GM12873 (cell line): ENCODE data around the gene THUMPD1.

Source experiments
- TF ChIP-seq, protein P1 (sequence below): IDR thresholded peaks from 2 replicates; pipeline ENCODE4 v1.5.1; 2012; ENCODE audit warnings: low read depth, mild to moderate bottlenecking, moderate library complexity, low read length, control low read depth; ENCODE audit not compliant: insufficient read depth; ENCODE audit errors: missing control alignments

THUMPD1 gene

DNA sequence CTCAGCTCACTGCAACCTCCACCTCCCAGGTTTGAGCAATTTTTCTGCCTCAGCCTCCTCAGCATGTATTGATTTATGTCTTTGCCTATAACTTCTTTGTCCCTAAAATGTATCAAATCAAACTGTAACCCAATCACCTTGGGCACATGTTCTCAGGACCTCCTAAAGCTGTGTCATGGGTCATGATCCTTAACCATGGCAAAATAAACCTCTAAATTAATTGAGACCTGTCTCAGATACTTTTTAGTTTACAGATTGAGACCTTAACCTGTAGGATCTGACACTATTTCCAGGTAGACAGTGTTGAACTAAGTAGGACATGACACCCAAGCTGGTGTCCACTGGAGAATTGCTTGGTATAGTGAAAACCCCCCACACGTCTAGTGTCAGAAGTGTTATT, 19.6 kb upstream of the THUMPD1 start:
- TF ChIP-seq, protein P1, sequence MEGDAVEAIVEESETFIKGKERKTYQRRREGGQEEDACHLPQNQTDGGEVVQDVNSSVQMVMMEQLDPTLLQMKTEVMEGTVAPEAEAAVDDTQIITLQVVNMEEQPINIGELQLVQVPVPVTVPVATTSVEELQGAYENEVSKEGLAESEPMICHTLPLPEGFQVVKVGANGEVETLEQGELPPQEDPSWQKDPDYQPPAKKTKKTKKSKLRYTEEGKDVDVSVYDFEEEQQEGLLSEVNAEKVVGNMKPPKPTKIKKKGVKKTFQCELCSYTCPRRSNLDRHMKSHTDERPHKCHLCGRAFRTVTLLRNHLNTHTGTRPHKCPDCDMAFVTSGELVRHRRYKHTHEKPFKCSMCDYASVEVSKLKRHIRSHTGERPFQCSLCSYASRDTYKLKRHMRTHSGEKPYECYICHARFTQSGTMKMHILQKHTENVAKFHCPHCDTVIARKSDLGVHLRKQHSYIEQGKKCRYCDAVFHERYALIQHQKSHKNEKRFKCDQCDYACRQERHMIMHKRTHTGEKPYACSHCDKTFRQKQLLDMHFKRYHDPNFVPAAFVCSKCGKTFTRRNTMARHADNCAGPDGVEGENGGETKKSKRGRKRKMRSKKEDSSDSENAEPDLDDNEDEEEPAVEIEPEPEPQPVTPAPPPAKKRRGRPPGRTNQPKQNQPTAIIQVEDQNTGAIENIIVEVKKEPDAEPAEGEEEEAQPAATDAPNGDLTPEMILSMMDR, result no peak

DNA sequence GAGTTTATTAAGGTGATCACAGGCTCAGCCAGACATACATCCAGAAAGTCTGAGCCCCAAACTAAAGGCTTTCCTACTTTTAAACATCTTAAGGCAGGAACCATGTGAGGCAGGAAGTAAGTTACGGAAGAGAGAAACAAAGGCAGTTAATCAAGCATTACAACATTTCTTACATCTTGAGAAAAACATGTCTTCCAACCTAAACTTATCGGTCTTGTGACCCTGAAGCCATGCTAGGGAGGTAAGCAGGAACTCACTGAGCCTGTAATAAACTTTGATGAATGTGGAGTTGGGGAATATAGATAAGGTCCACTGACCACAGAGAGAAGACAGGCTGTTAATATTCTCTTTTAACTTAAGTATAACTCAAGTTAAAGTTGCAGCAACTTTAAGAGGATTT, 18.7 kb upstream of the THUMPD1 start:
- TF ChIP-seq, protein P1, result no peak

DNA sequence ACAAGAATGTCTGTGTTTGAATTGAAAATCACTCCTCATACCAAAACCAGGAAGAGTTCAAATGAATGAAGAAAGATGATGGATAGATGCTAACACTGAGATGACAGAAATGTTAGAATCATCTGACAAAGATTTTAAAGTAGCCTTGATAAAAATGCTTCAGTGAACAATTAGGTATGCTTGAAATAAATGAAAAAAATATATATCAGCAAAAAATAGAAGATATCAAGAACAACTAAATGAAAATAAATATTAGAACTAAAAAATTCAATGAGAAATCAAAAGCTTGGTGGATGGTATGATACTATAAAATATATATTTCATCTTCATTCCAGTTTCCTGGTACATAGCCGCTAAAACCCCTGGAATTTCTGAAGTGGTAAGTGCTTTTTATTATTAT, 13.6 kb upstream of the THUMPD1 start:
- TF ChIP-seq, protein P1, result no peak

DNA sequence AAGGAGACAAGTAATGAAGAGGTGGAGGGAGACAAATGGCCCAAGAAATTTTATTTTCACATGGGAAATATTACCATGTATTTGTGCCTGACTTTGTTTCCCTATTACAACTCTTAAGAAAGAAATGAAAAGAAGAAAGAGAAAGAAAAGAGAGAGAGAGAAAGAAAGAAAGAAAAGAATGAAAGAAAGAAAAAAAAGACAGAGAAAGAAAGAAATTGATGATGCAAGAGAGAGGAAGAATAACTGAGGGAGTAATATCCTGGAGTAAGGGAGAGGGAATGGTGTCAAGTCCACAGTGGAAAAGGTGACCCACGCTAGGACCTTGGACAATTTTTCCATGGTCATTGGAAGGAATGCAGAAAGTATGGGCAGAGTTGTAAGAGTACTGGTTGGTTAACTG, 12.1 kb upstream of the THUMPD1 start:
- TF ChIP-seq, protein P1, result no peak

DNA sequence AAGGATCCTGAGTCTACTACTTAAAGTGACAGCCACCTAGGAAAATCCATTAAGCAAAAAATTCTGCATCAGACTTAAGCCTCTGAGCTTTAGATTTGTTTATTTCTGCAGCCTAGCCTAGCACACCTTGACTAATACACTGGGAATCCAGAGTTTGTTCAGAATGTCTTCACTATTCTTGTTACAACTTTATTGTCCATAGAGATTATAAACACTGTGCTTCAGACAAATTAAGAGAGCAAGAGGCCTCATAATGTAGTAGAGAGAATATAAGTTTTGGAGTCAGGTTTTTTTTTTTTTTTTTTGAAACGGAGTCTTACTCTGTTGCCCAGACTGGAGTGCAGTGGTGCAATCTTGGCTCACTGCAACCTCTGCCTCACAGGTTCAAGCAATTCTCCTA, 8.9 kb upstream of the THUMPD1 start:
- TF ChIP-seq, protein P1, result no peak

DNA sequence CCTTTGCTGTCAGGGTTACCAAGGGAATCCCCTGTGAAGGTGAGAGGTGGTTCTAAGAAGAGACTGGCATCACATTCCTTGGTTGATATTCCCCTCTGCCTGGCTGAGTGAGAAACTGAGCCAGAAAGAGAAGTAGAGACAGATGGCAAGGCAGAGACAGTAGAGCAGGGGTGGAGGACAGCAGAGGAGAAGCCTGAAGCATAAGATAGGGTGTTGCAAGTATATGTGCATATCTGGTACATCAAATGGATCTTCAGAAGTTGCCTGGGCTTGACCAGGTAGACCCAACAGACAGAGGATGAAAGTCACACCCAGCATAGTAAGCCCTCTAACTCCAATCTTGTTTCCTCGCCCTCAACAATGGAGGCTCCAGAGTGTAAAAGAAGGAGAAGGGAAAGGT, 7.9 kb upstream of the THUMPD1 start:
- TF ChIP-seq, protein P1, result no peak

DNA sequence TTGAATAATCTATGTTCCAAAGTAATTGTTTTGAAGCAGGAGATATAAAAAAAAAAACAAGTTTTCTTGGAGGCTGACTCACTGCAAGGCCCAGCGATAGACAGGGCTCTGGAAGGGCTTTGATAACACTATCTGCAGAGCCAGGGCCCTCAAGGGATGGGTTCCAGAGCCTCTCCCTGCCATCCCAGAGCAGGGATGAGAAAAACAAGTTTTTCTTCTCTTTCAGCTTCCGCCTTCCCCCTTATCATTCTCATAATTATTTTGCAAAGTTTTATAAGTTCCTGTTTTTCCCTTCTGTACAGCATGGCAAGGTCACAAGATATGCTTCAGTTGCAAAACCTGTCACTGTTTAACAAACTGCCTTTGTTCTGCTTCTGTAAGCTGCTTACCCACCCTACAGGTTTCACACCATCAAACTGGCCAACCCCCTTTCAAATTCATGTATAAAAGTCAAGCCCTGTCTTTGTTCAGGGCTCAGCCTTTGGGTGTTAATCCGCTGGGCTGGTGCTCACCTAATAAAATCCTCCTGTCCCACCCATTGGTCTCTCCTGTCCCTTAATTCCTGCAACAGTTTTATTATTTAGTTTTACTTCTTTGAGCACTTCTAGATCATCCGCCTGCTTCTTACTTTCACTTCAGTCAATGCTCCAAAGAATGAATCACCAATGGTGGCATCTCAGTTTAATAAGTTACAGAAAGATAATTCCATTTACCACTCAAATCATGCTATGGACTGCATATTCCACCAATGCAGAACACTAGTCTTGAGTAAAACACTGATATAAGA, 5.6 kb upstream of the THUMPD1 start:
- TF ChIP-seq, protein P1, result no peak
